ENCODE results near the gene RBMXL3.

Gene RBMXL3

DNA sequence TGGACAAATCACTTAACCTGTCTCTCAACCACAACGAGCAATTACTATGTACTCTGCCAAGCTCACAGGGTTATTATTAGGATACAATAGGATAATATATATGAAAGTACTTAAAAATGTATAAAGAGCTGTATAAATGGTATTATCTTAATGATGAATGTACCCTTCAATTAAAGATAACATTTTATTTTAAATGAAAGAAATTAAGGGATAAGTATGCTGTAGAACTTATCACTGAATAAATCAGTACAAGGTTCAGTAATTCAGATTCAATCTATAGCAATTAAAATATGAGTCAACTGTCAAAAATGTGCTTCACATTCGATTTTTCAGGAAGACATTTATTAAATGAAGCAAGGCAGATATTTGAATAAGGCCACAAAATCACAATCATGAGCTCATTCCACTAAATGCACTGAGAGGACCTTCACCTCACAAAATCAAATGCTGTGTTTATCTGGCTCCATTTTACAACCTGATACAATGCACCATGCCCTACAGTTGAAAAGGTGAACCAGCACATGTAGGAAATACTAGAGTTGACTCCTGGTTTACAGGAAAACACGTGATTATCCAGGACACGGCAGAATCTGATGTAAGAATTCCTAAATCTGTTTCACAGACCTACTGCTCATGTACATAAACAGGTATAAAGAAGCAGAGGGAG is 40.3 kb downstream of the RBMXL3 start:
- Histone ChIP-seq H3K4me1 (ENCODE audit: low read length) (no peaks in the 10 kb centered on the region), H2AFZ (ENCODE audit: low read length) (no peak overlapping the region), H3K27ac (ENCODE audit: low read length) (no peak overlapping the region), H3F3A (ENCODE audit: insufficient read depth, low read length) (no peaks in the 10 kb centered on the region), H3K4me3 (ENCODE audit: low read length) (no peak overlapping the region), H3K4me2 (ENCODE audit: low read depth, low read length) (no peak overlapping the region), H3K79me2 (ENCODE audit: low read length) (no peaks in the 10 kb centered on the region), H3K9me3 (replicated peaks; ENCODE audit: insufficient read depth, low read length) (no peaks in the 10 kb centered on the region), H3K9ac (ENCODE audit: low read length) (no peak overlapping the region), H3K36me3 (replicated peaks; ENCODE audit: insufficient read depth, low read length) (no peaks in the 10 kb centered on the region), H4K20me1 (ENCODE audit: insufficient read depth, low read length) (no peaks in the 10 kb centered on the region), H3K27me3 (replicated peaks; ENCODE audit: insufficient read depth, low read length) (no peaks in the 10 kb centered on the region), H3K9me2 (replicated peaks; ENCODE audit: insufficient read depth, low read length) (no peaks in the 10 kb centered on the region)
- no peak for DNase-seq
- no peak for TF ChIP-seq EZH2phosphoT487 (IDR thresholded peaks at IDR 0.05; ENCODE audit: low read length)
- no peak for TF ChIP-seq EZH2 (optimal IDR thresholded peaks at IDR 0.05; ENCODE audit: low read depth, low read length)
- TF ChIP-seq, protein P1, sequence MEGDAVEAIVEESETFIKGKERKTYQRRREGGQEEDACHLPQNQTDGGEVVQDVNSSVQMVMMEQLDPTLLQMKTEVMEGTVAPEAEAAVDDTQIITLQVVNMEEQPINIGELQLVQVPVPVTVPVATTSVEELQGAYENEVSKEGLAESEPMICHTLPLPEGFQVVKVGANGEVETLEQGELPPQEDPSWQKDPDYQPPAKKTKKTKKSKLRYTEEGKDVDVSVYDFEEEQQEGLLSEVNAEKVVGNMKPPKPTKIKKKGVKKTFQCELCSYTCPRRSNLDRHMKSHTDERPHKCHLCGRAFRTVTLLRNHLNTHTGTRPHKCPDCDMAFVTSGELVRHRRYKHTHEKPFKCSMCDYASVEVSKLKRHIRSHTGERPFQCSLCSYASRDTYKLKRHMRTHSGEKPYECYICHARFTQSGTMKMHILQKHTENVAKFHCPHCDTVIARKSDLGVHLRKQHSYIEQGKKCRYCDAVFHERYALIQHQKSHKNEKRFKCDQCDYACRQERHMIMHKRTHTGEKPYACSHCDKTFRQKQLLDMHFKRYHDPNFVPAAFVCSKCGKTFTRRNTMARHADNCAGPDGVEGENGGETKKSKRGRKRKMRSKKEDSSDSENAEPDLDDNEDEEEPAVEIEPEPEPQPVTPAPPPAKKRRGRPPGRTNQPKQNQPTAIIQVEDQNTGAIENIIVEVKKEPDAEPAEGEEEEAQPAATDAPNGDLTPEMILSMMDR (IDR thresholded peaks at IDR 0.05; ENCODE audit: low read length), result no peak

DNA sequence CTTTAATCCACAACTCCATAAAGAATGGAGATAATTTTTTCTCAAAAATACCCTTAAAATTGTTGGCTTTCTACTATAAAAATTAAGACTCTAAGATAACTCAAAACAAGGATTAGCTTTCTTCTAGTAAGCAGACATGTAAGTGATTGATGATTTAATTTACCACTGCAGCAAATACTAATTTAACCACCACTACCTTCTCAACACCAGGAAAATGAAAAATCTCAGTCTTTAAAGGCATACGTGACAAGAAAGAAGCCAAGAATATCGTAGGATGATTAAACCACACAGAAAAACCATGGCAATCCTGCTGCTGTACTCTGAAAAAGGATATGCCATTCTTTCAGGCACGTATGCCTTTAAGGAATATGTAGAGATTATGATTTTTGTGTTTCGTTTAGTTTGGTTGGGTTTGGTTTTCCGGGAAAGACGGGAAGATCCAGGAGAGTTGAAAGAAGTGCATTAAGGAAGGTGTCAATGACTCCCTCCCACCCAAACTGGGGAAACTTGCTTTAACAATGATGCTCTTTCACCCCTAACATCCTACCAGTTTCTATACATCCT is 43.8 kb downstream of the RBMXL3 start:
- Histone ChIP-seq H3K79me2 (ENCODE audit: low read length) (no peaks in the 10 kb centered on the region), H3K36me3 (replicated peaks; ENCODE audit: insufficient read depth, low read length) (no peaks in the 10 kb centered on the region), H3K9me3 (replicated peaks; ENCODE audit: insufficient read depth, low read length) (no peaks in the 10 kb centered on the region), H2AFZ (ENCODE audit: low read length) (no peak overlapping the region), H3K4me3 (ENCODE audit: low read length) (no peak overlapping the region), H3K27ac (ENCODE audit: low read length) (no peak overlapping the region), H3K27me3 (replicated peaks; ENCODE audit: insufficient read depth, low read length) (no peaks in the 10 kb centered on the region), H4K20me1 (ENCODE audit: insufficient read depth, low read length) (no peaks in the 10 kb centered on the region), H3F3A (ENCODE audit: insufficient read depth, low read length) (no peaks in the 10 kb centered on the region), H3K4me2 (ENCODE audit: low read depth, low read length) (no peak overlapping the region), H3K9ac (ENCODE audit: low read length) (no peak overlapping the region), H3K4me1 (ENCODE audit: low read length) (no peaks in the 10 kb centered on the region), H3K9me2 (replicated peaks; ENCODE audit: insufficient read depth, low read length) (no peaks in the 10 kb centered on the region)
- TF ChIP-seq, protein P1 (IDR thresholded peaks at IDR 0.05; ENCODE audit: low read length), result no peak
- no peak for TF ChIP-seq EZH2phosphoT487 (IDR thresholded peaks at IDR 0.05; ENCODE audit: low read length)
- no peak for TF ChIP-seq EZH2 (optimal IDR thresholded peaks at IDR 0.05; ENCODE audit: low read depth, low read length)
- DNase-seq, result no peak

DNA sequence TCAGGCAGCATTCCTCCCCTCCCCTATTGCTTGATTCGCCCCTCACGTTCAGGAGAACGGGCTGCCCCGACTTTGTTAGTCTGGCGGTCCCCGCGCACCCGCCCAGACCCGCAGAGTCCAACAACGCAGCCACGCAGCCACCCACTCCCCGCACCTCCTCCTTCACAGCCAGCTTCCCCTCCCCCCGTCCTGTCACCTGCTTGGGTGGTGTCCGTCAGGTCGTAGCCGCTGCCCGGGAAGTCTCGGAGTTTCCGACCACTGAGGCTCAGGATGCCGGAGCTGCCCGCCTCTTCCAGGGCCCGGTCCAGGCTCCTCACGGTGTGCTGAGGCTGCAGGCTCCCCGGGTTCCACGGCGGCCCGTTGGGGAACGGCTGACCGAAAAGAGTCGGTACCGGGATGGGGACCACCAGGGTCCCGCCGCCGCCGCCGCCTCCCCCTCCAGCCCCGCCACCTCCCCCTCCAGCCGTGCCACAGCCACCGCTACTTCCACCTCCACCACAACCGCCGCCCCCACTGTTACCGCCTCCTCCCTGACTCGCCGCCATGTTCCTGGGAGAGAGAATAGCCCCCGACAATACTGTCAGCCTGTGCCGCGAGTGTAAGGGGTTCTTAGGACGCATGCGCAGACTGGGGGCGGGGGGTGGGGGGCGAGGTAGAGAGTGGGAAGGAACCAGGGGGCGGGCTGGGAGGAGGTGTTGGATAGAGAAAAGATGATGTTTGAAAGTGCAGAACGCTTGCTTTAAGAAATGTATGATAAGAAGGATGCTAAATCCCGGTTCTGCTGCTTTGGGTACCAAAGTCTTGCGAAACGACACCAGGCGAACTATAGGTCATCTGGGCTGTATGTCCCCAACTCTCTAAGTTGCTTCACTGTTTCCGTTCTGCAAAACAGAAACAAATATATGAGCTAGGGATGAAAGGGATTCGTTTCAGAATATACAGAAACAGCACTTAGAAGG is 44.6 kb downstream of the RBMXL3 start, which contains the start of gene LRCH2:
Gene LRCH2 (minus strand): TSS at position 600 of the 959 bp plus-strand sequence. CDS start 55 bp downstream, at position 545.
- Histone ChIP-seq H3K4me3 (ENCODE audit: low read length) (no peak within 1 kb of the TSS), H3K4me1 (ENCODE audit: low read length) (no peaks in the 10 kb centered on the region), H3K9ac (ENCODE audit: low read length) (no peak within 1 kb of the TSS), H3K9me3 (replicated peaks; ENCODE audit: insufficient read depth, low read length) (no peaks in the 10 kb centered on the region), H3K79me2 (ENCODE audit: low read length) (no peaks in the 10 kb centered on the region), H3K27ac (ENCODE audit: low read length) (no peak within 1 kb of the TSS), H3F3A (ENCODE audit: insufficient read depth, low read length) (no peaks in the 10 kb centered on the region), H3K27me3 (replicated peaks; ENCODE audit: insufficient read depth, low read length) (no peaks in the 10 kb centered on the region), H2AFZ (ENCODE audit: low read length) (no peak within 1 kb of the TSS), H4K20me1 (ENCODE audit: insufficient read depth, low read length) (no peaks in the 10 kb centered on the region), H3K36me3 (replicated peaks; ENCODE audit: insufficient read depth, low read length) (no peaks in the 10 kb centered on the region), H3K9me2 (replicated peaks; ENCODE audit: insufficient read depth, low read length) (no peaks in the 10 kb centered on the region), H3K4me2 (ENCODE audit: low read depth, low read length) (no peak within 1 kb of the TSS)
- TF ChIP-seq EZH2phosphoT487 (IDR thresholded peaks at IDR 0.05; ENCODE audit: low read length) (no peak), EZH2 (optimal IDR thresholded peaks at IDR 0.05; ENCODE audit: low read depth, low read length) (no peak)
- TF ChIP-seq, protein P1 (IDR thresholded peaks at IDR 0.05; ENCODE audit: low read length), result no peak
- DNase-seq, result no peak
